SK-N-SH treated with all-trans-retinoic acid at 6 μM for 48 hours (cell line): Measurements from ENCODE around the gene MBOAT2.
"Not testable (repeated sequence)": the region's sequence is repeated elsewhere in the genome, so short reads cannot be mapped to it uniquely, and the experiment has no call there.

Experiments
- ATAC-seq: fragments of 200-7000 bp; cut with Tn5 transposase; 3 replicates; pipeline ENCODE4 v1.9.1; 2020; ENCODE audit warnings: mild to moderate bottlenecking, moderate library complexity
- ARNTL ChIP-seq: fragments of 450-650 bp; formaldehyde crosslinking; IDR thresholded peaks from 2 replicates; pipeline ENCODE4 v1.5.0; 2020; ENCODE audit warnings: low read depth, mild to moderate bottlenecking, moderate library complexity, borderline replicate concordance
- BACH2 ChIP-seq: fragments of 250-450 bp; sonication (Bioruptor Pico); IDR thresholded peaks from 2 replicates; pipeline ENCODE4 v1.9.0; 2021; ENCODE audit warnings: mild to moderate bottlenecking, borderline replicate concordance
- CSDC2 ChIP-seq: fragments of 250-450 bp; sonication (Bioruptor Pico); IDR thresholded peaks from 2 replicates; pipeline ENCODE4 v1.5.0; 2020; ENCODE audit warnings: mild to moderate bottlenecking, moderate library complexity
- ESRRG ChIP-seq: fragments of 250-450 bp; sonication (Bioruptor Pico); IDR thresholded peaks from 2 replicates; pipeline ENCODE4 v1.6.1; 2021; ENCODE audit warnings: mild to moderate bottlenecking
- GLIS3 ChIP-seq: fragments of 250-450 bp; sonication (Bioruptor Pico); IDR thresholded peaks from 2 replicates; pipeline ENCODE4 v1.5.0; 2020; ENCODE audit warnings: mild to moderate bottlenecking, moderate library complexity
- PPARA ChIP-seq: fragments of 250-450 bp; sonication (Bioruptor Pico); IDR thresholded peaks from 2 replicates; pipeline ENCODE4 v1.5.0; 2020; ENCODE audit warnings: mild to moderate bottlenecking, borderline replicate concordance
- RARB ChIP-seq: fragments of 250-450 bp; sonication (Bioruptor Pico); IDR thresholded peaks from 2 replicates; pipeline ENCODE4 v1.8.0; 2021; ENCODE audit warnings: mild to moderate bottlenecking, moderate library complexity
- SNAI2 ChIP-seq: fragments of 250-450 bp; sonication (Bioruptor Pico); IDR thresholded peaks from 2 replicates; pipeline ENCODE4 v1.5.0; 2020; ENCODE audit warnings: mild to moderate bottlenecking, moderate library complexity
- TCF4 ChIP-seq: fragments of 250-450 bp; sonication (Bioruptor Pico); IDR thresholded peaks from 2 replicates; pipeline ENCODE4 v1.8.0; 2021; ENCODE audit warnings: mild to moderate bottlenecking, moderate library complexity, borderline replicate concordance
- TOX ChIP-seq: fragments of 250-450 bp; sonication (Bioruptor Pico); IDR thresholded peaks from 2 replicates; pipeline ENCODE4 v1.8.0; 2021; ENCODE audit warnings: mild to moderate bottlenecking, moderate library complexity, borderline replicate concordance
- TSHZ2 ChIP-seq: fragments of 250-450 bp; sonication (Bioruptor Pico); IDR thresholded peaks from 2 replicates; pipeline ENCODE4 v1.5.0; 2020; ENCODE audit warnings: mild to moderate bottlenecking, moderate library complexity
- ZC3H10 ChIP-seq: fragments of 250-450 bp; sonication (Bioruptor Pico); IDR thresholded peaks from 2 replicates; pipeline ENCODE4 v1.5.1; 2021; ENCODE audit warnings: mild to moderate bottlenecking, moderate library complexity
- ZFP3 ChIP-seq: fragments of 250-450 bp; sonication (Bioruptor Pico); IDR thresholded peaks from 2 replicates; pipeline ENCODE4 v1.5.0; 2020; ENCODE audit warnings: mild to moderate bottlenecking, moderate library complexity
- ZFP30 ChIP-seq: fragments of 450-650 bp; formaldehyde crosslinking; IDR thresholded peaks from 2 replicates; pipeline ENCODE4 v1.5.0; 2022; ENCODE audit warnings: mild to moderate bottlenecking, moderate library complexity
- ZNF565 ChIP-seq: fragments of 450-650 bp; formaldehyde crosslinking; conservative IDR thresholded peaks from 2 replicates; pipeline ENCODE4 v1.5.0; 2020; ENCODE audit warnings: low read depth, mild to moderate bottlenecking, moderate library complexity
- ZNF70 ChIP-seq: fragments of 450-650 bp; formaldehyde crosslinking; IDR thresholded peaks from 2 replicates; pipeline ENCODE4 v1.5.0; 2020; ENCODE audit warnings: mild to moderate bottlenecking, moderate library complexity
- ZNF8 ChIP-seq: fragments of 450-650 bp; formaldehyde crosslinking; IDR thresholded peaks from 2 replicates; pipeline ENCODE4 v1.5.0; 2020; ENCODE audit warnings: mild to moderate bottlenecking, moderate library complexity
- TF ChIP-seq, protein P1 (sequence below): fragments of 250-450 bp; sonication (Bioruptor Pico); IDR thresholded peaks from 2 replicates; pipeline ENCODE4 v1.5.1; 2021; ENCODE audit warnings: mild to moderate bottlenecking, moderate library complexity
- TF ChIP-seq, protein P2 (sequence below): fragments of 250-450 bp; sonication (Bioruptor Pico); IDR thresholded peaks from 2 replicates; pipeline ENCODE4 v1.8.0; 2021; ENCODE audit warnings: low read depth, mild to moderate bottlenecking, moderate library complexity, borderline replicate concordance
- TF ChIP-seq, protein P3 (sequence below): fragments of 250-450 bp; sonication (Bioruptor Pico); IDR thresholded peaks from 2 replicates; pipeline ENCODE4 v1.8.0; 2020; ENCODE audit warnings: mild to moderate bottlenecking, moderate library complexity, borderline replicate concordance
- TF ChIP-seq, protein P4 (sequence below): fragments of 250-450 bp; sonication (Bioruptor Pico); IDR thresholded peaks from 2 replicates; pipeline ENCODE4 v1.5.1; 2020; ENCODE audit warnings: low read depth, mild to moderate bottlenecking, moderate library complexity

MBOAT2 gene

DNA sequence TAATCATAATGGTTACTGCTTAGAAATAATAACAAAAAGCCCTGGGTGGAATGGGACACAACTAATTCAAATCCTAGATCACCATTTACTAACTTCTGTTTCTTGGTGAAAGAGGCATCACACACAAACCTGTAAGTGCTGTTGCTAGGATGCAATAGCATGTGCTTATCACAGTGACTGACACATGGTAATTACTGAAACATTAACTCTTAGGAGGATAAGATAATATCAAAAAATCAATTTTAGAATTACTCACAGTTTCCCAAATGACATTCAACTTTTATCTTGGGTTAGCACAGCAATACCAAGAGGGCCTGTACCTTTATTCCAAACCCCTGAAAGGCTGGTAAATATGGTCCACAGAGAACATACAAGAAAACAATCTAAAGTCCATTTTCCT lies 69.1 kb downstream of the MBOAT2 start:
- TF ChIP-seq TSHZ2 (CRISPR knock-in tag) (no peak), BACH2 (no peak), TCF4 (CRISPR knock-in tag) (no peak), ZFP3 (CRISPR knock-in tag) (no peak), ZNF565 (CRISPR knock-in tag) (no peak), ARNTL (CRISPR knock-in tag) (no peak), ZNF70 (CRISPR knock-in tag) (no peak), CSDC2 (CRISPR knock-in tag) (no peak), ZFP30 (CRISPR knock-in tag) (no peak), GLIS3 (no peak)
- TF ChIP-seq, protein P1, sequence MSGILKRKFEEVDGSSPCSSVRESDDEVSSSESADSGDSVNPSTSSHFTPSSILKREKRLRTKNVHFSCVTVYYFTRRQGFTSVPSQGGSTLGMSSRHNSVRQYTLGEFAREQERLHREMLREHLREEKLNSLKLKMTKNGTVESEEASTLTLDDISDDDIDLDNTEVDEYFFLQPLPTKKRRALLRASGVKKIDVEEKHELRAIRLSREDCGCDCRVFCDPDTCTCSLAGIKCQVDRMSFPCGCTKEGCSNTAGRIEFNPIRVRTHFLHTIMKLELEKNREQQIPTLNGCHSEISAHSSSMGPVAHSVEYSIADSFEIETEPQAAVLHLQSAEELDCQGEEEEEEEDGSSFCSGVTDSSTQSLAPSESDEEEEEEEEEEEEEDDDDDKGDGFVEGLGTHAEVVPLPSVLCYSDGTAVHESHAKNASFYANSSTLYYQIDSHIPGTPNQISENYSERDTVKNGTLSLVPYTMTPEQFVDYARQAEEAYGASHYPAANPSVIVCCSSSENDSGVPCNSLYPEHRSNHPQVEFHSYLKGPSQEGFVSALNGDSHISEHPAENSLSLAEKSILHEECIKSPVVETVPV (CRISPR knock-in tag): no peak
- TF ChIP-seq, protein P2, sequence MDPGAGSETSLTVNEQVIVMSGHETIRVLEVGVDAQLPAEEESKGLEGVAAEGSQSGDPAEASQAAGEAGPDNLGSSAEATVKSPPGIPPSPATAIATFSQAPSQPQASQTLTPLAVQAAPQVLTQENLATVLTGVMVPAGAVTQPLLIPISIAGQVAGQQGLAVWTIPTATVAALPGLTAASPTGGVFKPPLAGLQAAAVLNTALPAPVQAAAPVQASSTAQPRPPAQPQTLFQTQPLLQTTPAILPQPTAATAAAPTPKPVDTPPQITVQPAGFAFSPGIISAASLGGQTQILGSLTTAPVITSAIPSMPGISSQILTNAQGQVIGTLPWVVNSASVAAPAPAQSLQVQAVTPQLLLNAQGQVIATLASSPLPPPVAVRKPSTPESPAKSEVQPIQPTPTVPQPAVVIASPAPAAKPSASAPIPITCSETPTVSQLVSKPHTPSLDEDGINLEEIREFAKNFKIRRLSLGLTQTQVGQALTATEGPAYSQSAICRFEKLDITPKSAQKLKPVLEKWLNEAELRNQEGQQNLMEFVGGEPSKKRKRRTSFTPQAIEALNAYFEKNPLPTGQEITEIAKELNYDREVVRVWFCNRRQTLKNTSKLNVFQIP (CRISPR knock-in tag): no peak
- ATAC-seq: no peak

DNA sequence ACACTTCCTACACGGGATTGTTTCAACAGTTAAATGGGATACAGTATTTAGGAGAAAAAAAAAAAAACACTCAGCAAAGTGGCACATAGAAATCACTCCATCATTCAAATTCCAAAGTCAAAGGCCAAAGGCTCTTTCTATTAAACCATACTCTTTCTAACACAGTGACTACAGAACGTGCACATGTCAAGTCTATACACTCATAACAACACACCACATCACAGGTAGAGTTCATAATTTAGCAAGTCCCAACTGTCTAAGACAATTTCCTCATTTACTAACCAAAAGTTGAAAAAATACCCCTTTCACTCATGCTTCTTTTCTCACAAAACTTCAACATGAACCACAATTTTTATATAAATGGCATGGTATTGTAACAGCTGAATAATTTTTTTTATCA lies 70.8 kb downstream of the MBOAT2 start:
- TF ChIP-seq ZC3H10 (no peak), ZNF8 (CRISPR knock-in tag) (no peak), PPARA (CRISPR knock-in tag) (no peak)
- TF ChIP-seq, protein P3, sequence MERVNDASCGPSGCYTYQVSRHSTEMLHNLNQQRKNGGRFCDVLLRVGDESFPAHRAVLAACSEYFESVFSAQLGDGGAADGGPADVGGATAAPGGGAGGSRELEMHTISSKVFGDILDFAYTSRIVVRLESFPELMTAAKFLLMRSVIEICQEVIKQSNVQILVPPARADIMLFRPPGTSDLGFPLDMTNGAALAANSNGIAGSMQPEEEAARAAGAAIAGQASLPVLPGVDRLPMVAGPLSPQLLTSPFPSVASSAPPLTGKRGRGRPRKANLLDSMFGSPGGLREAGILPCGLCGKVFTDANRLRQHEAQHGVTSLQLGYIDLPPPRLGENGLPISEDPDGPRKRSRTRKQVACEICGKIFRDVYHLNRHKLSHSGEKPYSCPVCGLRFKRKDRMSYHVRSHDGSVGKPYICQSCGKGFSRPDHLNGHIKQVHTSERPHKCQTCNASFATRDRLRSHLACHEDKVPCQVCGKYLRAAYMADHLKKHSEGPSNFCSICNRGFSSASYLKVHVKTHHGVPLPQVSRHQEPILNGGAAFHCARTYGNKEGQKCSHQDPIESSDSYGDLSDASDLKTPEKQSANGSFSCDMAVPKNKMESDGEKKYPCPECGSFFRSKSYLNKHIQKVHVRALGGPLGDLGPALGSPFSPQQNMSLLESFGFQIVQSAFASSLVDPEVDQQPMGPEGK (CRISPR knock-in tag): no peak
- ATAC-seq: no peak

GRCh38 chr2:8930185-8930584 lies 73.3 kb downstream of the MBOAT2 start:
- not testable (repeated sequence) for ATAC-seq

DNA sequence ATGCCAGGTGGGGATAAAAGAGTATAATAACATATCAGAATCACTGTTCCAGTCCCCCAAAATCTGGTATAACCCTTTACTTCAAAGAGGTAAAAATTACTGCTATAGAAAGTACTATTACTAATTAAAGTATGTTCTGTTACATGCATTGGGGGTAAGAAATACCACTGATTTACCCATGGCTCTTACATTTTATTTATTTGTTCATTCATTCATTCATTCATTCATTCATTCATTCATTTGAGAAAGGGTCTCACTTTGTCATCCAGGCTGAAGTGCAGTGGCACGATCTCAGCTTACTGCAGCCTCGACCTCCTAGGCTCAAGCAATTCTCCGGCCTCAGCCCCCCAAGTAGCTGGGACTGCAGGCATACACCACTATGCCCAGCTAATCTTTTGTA lies 74.4 kb downstream of the MBOAT2 start:
- no peak for TF ChIP-seq ZNF70 (CRISPR knock-in tag)
- TF ChIP-seq TCF4 (CRISPR knock-in tag): no peak
- TF ChIP-seq CSDC2 (CRISPR knock-in tag): no peak
- no peak for TF ChIP-seq ZNF565 (CRISPR knock-in tag)
- no peak for TF ChIP-seq GLIS3
- no peak for TF ChIP-seq SNAI2
- TF ChIP-seq RARB (CRISPR knock-in tag): no peak
- ATAC-seq: no peak

- ATAC-seq: no peak
- TF ChIP-seq PPARA (CRISPR knock-in tag) (no peak), ZNF70 (CRISPR knock-in tag) (no peak), ZFP30 (CRISPR knock-in tag) (no peak), ARNTL (CRISPR knock-in tag) (no peak), ZNF8 (CRISPR knock-in tag) (no peak), CSDC2 (CRISPR knock-in tag) (no peak), BACH2 (no peak), GLIS3 (no peak), TOX (no peak), TCF4 (CRISPR knock-in tag) (no peak), ZFP3 (CRISPR knock-in tag) (no peak), RARB (CRISPR knock-in tag) (no peak), ESRRG (no peak)
- TF ChIP-seq, protein P3 (CRISPR knock-in tag): no peak
- TF ChIP-seq, protein P4, sequence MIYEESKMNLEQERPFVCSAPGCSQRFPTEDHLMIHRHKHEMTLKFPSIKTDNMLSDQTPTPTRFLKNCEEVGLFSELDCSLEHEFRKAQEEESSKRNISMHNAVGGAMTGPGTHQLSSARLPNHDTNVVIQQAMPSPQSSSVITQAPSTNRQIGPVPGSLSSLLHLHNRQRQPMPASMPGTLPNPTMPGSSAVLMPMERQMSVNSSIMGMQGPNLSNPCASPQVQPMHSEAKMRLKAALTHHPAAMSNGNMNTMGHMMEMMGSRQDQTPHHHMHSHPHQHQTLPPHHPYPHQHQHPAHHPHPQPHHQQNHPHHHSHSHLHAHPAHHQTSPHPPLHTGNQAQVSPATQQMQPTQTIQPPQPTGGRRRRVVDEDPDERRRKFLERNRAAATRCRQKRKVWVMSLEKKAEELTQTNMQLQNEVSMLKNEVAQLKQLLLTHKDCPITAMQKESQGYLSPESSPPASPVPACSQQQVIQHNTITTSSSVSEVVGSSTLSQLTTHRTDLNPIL (CRISPR knock-in tag): no peak
These were observed 75.7 kb downstream of the MBOAT2 start for GRCh38 chr2:8927510-8928455.
